Activated CD8-positive, alpha-beta memory T cell treated with anti-CD3 and anti-CD28 coated beads for 48 hours (primary cell): ENCODE data around the gene AP1AR.

ENCODE experiments used
- DNase-seq, 3 experiments: peaks; one replicate each; pipeline ENCODE4 v3.0.0-alpha.2; 2020; ENCODE audit warnings: low read depth in 2 of 3, low spot score in 2 of 3

The AP1AR gene

DNA sequence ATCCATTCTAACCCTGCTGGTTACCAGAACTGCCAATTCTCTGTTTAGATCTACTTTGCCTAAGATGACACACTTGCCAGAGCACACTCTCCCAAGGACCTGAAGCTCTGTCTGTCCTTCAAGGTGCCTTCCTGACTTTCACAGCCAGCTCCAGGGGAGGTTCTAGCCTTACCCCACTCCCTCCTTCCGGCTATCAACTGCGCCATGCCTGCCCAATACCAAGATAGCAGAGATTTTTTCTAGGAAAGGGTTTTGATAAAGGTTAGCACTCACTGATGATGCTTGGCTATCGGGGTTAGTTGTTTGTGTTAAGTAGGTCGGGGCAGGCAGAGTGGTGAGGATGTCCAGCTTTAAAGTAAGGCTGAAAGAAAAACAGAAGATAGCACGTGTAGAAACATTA, 79.9 kb downstream of the AP1AR start:
- no peak for DNase-seq

DNA sequence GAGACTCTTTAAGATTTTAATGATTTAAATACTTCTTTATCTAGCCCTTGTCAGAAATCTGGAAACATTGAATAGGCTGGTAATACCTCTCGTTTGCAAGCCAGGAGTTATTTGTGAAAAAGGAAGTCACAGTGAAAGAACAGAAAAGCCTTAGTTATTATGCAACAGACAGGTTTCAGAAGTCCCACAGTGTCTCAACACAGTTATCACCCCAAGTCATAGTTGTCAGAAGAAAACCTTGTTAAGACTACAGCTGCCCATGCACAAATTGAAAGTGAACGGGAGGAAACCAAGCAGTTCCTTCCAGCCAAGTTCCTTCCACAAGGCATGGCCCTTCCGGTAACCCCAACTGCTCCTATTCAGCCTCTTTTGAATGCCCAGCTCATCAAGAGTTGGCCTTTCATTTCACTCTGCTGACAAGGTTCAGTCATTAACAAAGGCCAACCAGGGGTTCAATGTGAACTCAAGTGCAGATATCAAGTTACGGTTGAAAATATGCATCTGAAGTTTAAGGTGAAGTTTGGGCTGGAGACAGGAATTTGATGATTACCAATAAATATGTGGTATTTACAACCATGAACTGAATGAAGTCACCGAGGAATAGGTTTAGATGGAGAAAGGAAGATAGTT, 81.1 kb downstream of the AP1AR start:
- DNase-seq, result no peak

DNA sequence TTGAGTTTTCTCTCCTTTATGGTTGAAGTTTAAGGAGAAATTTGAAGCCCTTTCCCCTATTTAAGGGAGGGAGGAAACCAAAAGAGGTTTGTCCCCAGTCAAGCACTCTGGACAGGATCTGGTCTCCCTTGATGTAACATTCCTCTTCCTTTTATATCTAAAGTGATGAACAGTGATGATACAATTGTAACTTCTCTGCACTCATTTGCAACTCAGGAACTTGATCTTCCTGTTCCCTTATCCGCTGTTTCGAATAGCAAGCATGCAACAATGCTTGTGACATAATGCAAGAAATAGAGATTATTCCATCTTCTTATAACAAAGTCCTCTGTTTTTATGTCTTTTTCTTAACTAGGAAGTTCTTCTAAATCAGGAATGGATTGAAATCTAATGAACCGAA, 83.9 kb downstream of the AP1AR start:
- DNase-seq, result no peak

DNA sequence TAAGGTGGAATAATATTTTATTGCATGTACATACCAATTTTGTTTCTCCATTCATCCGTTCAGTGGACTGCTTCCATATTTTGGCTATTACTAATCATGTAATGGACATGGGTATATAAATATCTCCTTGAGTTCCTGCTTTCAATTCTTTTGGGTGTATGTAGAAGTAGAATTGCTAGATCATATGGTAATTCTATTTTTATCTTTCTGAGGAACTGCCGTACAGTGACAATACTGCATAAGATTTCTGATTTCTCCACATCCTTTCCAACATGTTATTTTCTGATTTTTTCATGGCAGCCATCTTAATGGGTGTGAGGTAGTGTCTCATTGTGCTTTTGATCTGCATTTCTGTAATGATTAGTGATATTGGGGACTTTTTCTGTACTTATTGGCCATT, 84.8 kb downstream of the AP1AR start:
- DNase-seq, result no peak

DNA sequence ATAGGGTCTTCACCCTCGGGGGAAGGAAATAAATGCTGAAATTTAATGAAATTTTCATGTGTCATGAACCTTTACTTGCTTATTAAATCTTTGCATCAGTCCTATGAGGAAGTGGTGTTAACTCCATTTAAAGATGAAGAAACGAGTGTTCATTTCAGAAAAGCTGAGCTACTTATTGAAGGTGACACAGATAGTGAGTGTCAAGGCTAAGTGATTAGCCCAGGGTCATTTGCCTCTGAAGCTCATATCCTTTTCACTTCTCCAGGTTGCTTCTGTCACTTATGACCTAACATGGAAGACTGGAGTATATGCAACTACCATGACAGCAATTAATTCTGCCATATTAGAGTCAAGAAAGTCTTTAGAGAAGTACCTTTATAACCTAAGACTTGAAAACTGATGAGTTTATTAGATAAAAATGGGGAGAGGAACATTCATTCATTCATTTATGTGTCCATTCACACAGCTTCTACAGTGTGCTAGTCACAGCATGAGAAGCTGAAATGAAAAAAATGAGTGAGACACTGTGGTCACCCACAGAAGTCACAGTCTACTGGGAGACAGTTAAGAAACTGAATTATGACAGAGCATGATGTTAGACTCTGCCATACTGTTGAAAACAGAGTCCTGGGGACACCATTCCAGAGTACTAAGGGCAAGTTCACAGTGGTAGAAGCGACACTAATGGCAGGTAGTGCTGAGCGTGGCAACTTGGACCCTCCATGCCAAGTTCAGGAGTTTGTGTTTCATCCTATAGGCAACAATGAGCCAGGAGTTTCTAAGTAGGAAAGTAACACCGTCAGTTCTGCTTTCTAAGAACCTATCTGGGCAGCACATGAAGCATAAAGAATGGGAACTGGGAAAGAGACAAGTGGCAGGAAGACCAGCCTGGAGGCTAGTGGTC, 86.9 kb downstream of the AP1AR start:
- no peak for DNase-seq
